ENCODE results near the gene PKIG. TPM values are rescaled to one million over a fixed set of nuclear protein-coding genes. Genes with fewer than 3 reads are reported as not detected.

PKIG gene
- total RNA-seq, 1 experiment from 2014 or later: 20.1 TPM

GRCh38 chr20:44624743-44625271, 42.4 kb downstream of the PKIG start:
- H3K27ac ChIP-seq (ENCODE audit: low read depth, low read length): no peak overlapping the region
- no peaks in the 10 kb centered on the region for H3K4me1 ChIP-seq (ENCODE audit: control insufficient read depth in 1 of 2, insufficient read depth in 2 of 2, low read length in 2 of 2)
- RAD21 ChIA-PET (ENCODE audit: low non-redundant PET in 1 of 2, low total read pairs in 2 of 2, uncharacterized antibody in 2 of 2, unreplicated experiment in 2 of 2): no interaction called here
- no peak overlapping the region for H3K4me2 ChIP-seq (ENCODE audit: low read length)
- no peaks in the 10 kb centered on the region for H3K79me2 ChIP-seq (ENCODE audit: insufficient read depth, low read length)
- DNase-seq (ENCODE audit: low read depth, low spot score) (no peak), ATAC-seq (no peak)
- CTCF ChIA-PET: no interaction called here
- POLR2A ChIA-PET: no interaction called here
- H3K36me3 ChIP-seq (ENCODE audit: control insufficient read depth in 1 of 2, insufficient read depth in 2 of 2, low read length in 2 of 2): peaks cover 5 to 38% of the 10 kb centered on the region in 2 experiments; a peak in 3 of 4 replicates
- H2AFZ ChIP-seq (ENCODE audit: low read depth, low read length, poor library complexity, severe bottlenecking): no peak overlapping the region
- H4K20me1 ChIP-seq (ENCODE audit: insufficient read depth): no peaks in the 10 kb centered on the region
- H3K9me3 ChIP-seq (ENCODE audit: control insufficient read depth in 1 of 2, insufficient read depth in 1 of 2, low read depth in 1 of 2, low read length in 2 of 2): peaks cover 0 to 3% of the 10 kb centered on the region in 2 experiments; a peak in 3 of 4 replicates
- intact Hi-C loops (cut with micrococcal nuclease): no loop called here
- no peak overlapping the region for H3K4me3 ChIP-seq (replicated peaks in 1 of 2; ENCODE audit: low read depth in 1 of 2, low read length in 2 of 2)
- no TSS peak for BruUV-seq (replicated peaks)
- no peaks in the 10 kb centered on the region for H3K27me3 ChIP-seq (ENCODE audit: insufficient read depth, low read length)
- TF ChIP-seq EGR1 (IDR thresholded peaks at IDR 0.05; ENCODE audit: low read depth) (no peak), SIN3A (IDR thresholded peaks at IDR 0.05; ENCODE audit: low read depth) (no peak)
- H3K9ac ChIP-seq (ENCODE audit: low read length): no peak overlapping the region
- no peaks in the 10 kb centered on the region for H3K9me2 ChIP-seq (ENCODE audit: insufficient read depth)

- H3K9me2 ChIP-seq (ENCODE audit: insufficient read depth): no peaks in the 10 kb centered on the region
- H3K79me2 ChIP-seq (ENCODE audit: insufficient read depth, low read length): no peaks in the 10 kb centered on the region
- DNase-seq (ENCODE audit: low read depth, low spot score) (no peak), ATAC-seq (no peak)
- no peak for TF ChIP-seq SP1 (IDR thresholded peaks at IDR 0.05; ENCODE audit: low read depth)
- H4K20me1 ChIP-seq (ENCODE audit: insufficient read depth): no peaks in the 10 kb centered on the region
- intact Hi-C loops (cut with micrococcal nuclease): no loop called here
- ChIA-PET POLR2A (no interaction called here), RAD21 (ENCODE audit: low non-redundant PET in 1 of 2, low total read pairs in 2 of 2, uncharacterized antibody in 2 of 2, unreplicated experiment in 2 of 2) (no interaction called here), CTCF (no interaction called here)
- H3K9me3 ChIP-seq (ENCODE audit: control insufficient read depth in 1 of 2, insufficient read depth in 1 of 2, low read depth in 1 of 2, low read length in 2 of 2): peaks cover 0 to 3% of the 10 kb centered on the region in 2 experiments; a peak in 3 of 4 replicates
- no TSS peak for BruUV-seq (replicated peaks)
- H3K4me1 ChIP-seq (ENCODE audit: control insufficient read depth in 1 of 2, insufficient read depth in 2 of 2, low read length in 2 of 2): no peaks in the 10 kb centered on the region
- peaks cover under 1 to 32% of the 10 kb centered on the region in 2 experiments; a peak in 3 of 4 replicates for H3K36me3 ChIP-seq (ENCODE audit: control insufficient read depth in 1 of 2, insufficient read depth in 2 of 2, low read length in 2 of 2)
- no peaks in the 10 kb centered on the region for H3K27me3 ChIP-seq (ENCODE audit: insufficient read depth, low read length)
- H2AFZ ChIP-seq (ENCODE audit: low read depth, low read length, poor library complexity, severe bottlenecking): no peak overlapping the region
- no peak overlapping the region for H3K9ac ChIP-seq (ENCODE audit: low read length)
- H3K4me3 ChIP-seq (replicated peaks in 1 of 2; ENCODE audit: low read depth in 1 of 2, low read length in 2 of 2): no peak overlapping the region
- no peak overlapping the region for H3K4me2 ChIP-seq (ENCODE audit: low read length)
- H3K27ac ChIP-seq (ENCODE audit: low read depth, low read length): no peak overlapping the region
Measured at GRCh38 chr20:44625361-44625760, 43.0 kb downstream of the PKIG start.

- Histone ChIP-seq H3K36me3 (ENCODE audit: control insufficient read depth in 1 of 2, insufficient read depth in 2 of 2, low read length in 2 of 2) (peaks cover 0 to 26% of the 10 kb centered on the region in 2 experiments; a peak in 2 of 4 replicates), H4K20me1 (ENCODE audit: insufficient read depth) (no peaks in the 10 kb centered on the region), H3K79me2 (ENCODE audit: insufficient read depth, low read length) (no peaks in the 10 kb centered on the region), H3K4me1 (ENCODE audit: control insufficient read depth in 1 of 2, insufficient read depth in 2 of 2, low read length in 2 of 2) (no peaks in the 10 kb centered on the region), H2AFZ (ENCODE audit: low read depth, low read length, poor library complexity, severe bottlenecking) (no peak overlapping the region), H3K27me3 (ENCODE audit: insufficient read depth, low read length) (no peaks in the 10 kb centered on the region), H3K9me3 (ENCODE audit: control insufficient read depth in 1 of 2, insufficient read depth in 1 of 2, low read depth in 1 of 2, low read length in 2 of 2) (peaks cover 0 to 3% of the 10 kb centered on the region in 2 experiments; a peak in 3 of 4 replicates), H3K9ac (ENCODE audit: low read length) (no peak overlapping the region), H3K4me3 (replicated peaks in 1 of 2; ENCODE audit: low read depth in 1 of 2, low read length in 2 of 2) (no peak overlapping the region), H3K27ac (ENCODE audit: low read depth, low read length) (no peak overlapping the region), H3K9me2 (ENCODE audit: insufficient read depth) (no peaks in the 10 kb centered on the region), H3K4me2 (ENCODE audit: low read length) (no peak overlapping the region)
- RAD21 ChIA-PET (ENCODE audit: low non-redundant PET in 1 of 2, low total read pairs in 2 of 2, uncharacterized antibody in 2 of 2, unreplicated experiment in 2 of 2): no interaction called here
- DNase-seq (ENCODE audit: low read depth, low spot score): no peak
- no peak for TF ChIP-seq EZH2phosphoT487 (IDR thresholded peaks at IDR 0.05; ENCODE audit: borderline replicate concordance)
- TF ChIP-seq ZBTB33 (IDR thresholded peaks at IDR 0.05; ENCODE audit: extremely low read depth, insufficient replicate concordance, low read length): no peak
- TF ChIP-seq SIN3A (IDR thresholded peaks at IDR 0.05; ENCODE audit: low read depth): no peak
- TF ChIP-seq ATF3 (IDR thresholded peaks at IDR 0.05): no peak
- CTCF ChIA-PET: no interaction called here
- no TSS peak for BruUV-seq (replicated peaks)
- intact Hi-C loops (cut with micrococcal nuclease): no loop called here
- ATAC-seq: no peak
- POLR2A ChIA-PET: no interaction called here
Measured at GRCh38 chr20:44626278-44626677, 43.9 kb downstream of the PKIG start.
